Stimulated activated CD8-positive, alpha-beta memory T cell treated with anti-CD3 and anti-CD28 coated beads, Interleukin-4, amount 100 ng/mL, for 1 hour (primary cell): ENCODE data around the gene FOXC2.

Experiments
- DNase-seq, 2 donors: peaks; one replicate each; pipeline ENCODE4 v3.0.0-alpha.2; 2020; ENCODE audit warnings: low read depth in 2 of 2, low spot score in 1 of 2

Gene FOXC2

GRCh38 chr16:86533076-86533475 is 33.6 kb upstream of the FOXC2 start:
- no peak for DNase-seq

- no peak for DNase-seq
Observed at GRCh38 chr16:86533767-86534351, 32.8 kb upstream of the FOXC2 start.

DNA sequence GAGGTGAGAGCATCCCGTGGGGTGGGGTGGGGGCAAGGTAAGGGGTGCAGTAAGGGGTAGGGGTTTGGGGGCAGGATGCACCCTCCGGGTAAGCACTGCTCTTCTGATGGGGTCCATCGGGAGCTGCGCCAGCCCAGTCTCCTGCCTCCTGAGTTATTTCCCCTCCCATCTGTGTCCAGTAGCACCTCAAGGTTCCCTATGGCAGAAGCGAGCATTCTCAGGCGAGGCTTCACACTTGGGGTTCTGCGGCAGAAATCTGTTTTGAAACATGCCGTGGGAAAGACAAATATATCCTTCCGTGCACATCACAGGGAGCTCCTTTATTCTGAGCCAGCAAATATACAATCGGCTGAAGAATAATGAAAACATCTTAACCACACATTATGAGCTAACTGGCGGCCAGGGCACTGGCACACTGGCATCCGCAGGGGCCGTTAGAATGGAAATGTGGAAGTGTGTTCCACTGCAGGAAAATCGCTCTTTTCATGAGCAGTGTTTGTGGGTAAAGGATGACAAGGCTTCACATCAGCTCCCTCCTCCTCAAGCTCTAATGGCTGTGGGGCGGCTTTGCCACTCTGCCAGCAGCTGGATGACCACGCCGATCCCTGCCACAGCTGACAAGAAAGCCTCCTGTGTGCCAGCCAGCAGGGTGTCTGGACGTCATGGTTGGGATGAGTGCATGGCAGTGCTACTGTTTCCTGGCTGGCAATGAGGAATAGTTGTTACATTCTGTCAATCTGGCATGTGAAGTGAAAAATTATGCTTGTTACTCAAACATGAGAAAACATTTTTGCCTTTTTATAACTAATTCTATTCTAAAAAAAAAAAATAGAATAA is 31.6 kb upstream of the FOXC2 start:
- no peak for DNase-seq

DNA sequence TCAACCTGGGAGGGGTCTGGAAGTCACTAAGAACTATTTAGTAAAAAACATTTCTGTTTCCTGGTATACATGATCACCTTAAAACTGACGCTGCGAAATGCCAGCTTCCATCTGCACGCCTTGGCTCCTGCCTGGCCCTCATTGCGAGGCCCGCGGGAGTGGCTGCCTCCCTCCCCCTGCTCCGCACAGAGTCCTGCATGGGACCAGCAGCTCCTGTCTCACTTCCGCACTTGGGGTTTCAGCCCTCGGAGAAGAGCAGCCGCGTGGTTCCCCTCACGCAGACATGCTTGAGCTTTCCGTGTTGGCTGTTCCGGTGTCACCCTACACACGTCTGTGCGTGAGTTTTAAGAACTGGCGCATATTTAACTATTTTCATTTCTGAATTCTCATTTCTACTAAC is 30.0 kb upstream of the FOXC2 start:
- DNase-seq: no peak

DNA sequence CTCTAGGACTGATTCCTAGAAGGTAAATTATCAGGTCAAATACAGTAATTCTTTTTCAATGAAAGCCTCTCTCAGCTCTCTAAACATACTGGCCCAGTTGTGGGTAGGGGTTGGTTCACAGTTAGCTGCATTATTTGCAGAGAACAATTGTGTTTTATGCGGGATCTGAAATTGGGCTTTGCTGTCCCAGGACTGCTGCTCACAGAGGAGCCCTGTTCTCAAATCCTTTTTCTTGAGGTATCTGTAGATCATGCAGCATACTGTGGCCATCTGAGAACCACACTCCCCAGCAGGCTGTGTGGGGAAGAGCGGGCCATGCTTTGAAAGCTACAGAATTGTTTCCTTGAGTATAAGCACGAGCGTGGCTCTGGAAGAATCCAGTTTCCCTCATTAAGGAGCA is 29.1 kb upstream of the FOXC2 start:
- no peak for DNase-seq

- DNase-seq: no peak
Observed at GRCh38 chr16:86538196-86538780, 28.3 kb upstream of the FOXC2 start.

DNA sequence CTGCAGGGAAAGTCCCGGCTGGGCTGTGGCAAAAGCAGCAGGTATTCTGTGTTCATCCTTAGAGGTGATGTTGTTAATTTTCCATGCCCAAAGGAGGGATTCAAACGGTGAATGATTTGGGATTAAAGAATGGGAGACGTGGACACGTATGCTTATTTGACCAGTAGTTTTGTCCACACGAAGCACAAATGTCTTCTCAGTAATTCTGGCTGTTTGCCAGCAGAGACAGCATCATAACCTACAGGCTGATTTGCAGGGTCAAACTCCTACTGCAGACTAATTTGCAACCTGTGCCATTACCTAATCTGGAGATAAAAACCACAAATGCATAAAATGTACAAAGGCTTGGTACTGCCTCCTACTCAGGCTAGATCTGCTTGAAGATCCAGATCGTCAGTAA is 25.7 kb upstream of the FOXC2 start:
- no peak for DNase-seq

GRCh38 chr16:86541560-86541959 is 25.1 kb upstream of the FOXC2 start:
- no peak for DNase-seq

GRCh38 chr16:86542756-86543750 is 23.6 kb upstream of the FOXC2 start:
- DNase-seq: no peak

- DNase-seq: no peak
Observed at GRCh38 chr16:86545481-86545880, 21.1 kb upstream of the FOXC2 start.

GRCh38 chr16:86545954-86546637 is 20.5 kb upstream of the FOXC2 start:
- no peak for DNase-seq

DNA sequence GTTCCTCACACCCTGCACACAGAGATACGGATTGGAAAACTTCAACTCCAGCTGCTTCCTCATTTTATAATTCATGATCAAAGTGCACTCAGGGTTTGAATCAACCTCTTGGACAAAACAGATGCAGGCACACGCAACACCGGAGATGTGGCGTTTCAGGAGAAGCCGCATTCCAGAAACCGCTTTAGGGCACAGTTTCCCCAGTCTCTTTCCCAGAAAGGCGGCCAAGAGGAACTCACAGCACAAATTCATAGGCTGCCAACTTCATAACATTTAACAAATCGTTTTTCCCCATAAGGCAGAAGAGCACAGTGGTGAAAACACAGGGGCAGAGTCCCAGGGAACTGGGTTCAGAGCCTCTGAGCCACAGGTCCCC is 20.0 kb upstream of the FOXC2 start:
- DNase-seq: no peak

DNA sequence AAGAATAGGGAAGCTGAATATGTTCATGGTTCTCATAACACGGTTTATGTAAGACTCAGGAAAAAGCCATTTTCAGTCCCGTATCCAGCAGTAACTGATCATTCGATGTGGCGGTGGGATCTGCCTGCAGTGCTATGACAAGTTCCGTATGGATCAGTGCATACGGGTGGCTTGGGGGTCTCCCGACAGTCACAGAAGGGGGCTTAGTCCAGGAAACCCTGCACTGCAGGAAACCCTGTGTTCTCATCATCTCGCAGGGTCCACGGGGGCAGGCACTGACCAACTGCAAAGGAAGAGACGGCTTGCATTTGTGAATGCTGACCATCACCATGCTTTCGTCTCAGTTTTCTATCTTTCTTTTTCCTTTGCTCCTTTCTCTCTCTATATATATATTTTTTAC is 19.3 kb upstream of the FOXC2 start:
- DNase-seq: no peak

DNA sequence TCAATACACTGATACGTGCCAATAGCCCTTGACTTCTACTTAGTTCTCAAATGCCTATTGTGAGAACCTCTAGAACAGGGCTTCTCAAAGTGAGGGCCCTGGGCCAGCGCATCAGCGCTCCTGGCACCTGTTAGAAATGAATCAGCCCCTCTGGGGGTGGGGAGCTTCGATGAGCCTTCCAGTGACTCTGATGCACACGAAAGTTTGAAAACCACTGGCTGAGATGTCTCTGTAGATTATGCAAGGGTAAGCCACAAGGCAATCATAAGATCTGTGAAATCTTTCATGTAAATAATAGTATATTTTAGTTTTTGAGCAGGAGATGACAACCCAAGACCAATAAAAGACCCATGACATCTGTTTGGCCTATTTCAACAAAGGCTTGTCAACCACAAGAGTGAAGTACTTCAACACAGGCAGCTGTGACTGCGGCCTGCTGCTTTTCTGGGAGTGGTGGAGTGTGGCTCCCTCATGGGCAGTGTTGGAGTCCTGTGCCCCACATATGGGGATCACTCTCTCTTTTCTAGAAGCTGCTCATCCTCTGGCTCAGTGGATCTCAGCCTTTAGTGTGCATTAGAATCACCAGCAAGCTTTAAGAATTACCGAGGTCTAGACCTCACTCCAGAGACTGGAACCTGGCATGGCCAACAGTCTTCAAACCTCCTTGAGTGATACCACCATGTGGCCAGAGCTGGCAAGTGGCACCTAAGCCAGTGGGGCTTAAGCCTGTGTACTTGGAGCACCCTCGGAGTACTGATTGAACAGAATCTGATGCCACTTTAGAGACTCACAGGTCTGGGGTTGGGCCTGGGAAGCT is 17.3 kb upstream of the FOXC2 start:
- no peak for DNase-seq

DNA sequence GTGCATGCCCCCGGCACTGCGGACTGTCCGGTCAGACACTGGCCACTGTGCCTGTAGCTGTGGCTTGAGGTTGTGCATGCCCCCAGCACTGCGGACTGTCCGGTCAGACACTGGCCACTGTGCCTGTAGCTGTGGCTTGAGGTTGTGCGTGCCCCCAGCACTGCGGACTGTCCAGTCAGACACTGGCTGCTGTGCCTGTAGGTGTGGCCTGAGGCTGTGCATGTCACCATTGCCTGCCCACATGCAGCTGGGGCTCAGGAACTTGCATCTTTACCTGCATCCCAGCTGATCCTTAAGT is 16.8 kb upstream of the FOXC2 start:
- DNase-seq: no peak

DNA sequence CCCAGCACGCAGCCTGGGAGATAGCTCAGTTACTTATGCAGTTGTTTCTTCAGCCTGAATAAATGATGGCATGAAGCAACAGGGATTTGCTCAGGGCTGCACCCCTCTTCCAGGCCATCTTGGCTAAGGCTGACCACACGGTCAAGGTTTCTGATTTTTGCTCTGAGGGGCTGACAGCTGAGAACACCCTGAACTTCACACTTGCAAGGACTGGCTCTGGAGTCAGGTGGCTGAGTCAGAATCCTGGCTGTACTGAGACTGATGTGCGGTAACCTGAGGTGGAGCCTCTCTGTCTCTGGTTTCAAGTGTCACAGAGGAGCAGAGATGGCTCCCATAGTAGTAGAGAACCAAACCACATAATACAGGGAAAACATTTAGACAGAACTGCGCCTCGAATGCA is 16.3 kb upstream of the FOXC2 start:
- no peak for DNase-seq

DNA sequence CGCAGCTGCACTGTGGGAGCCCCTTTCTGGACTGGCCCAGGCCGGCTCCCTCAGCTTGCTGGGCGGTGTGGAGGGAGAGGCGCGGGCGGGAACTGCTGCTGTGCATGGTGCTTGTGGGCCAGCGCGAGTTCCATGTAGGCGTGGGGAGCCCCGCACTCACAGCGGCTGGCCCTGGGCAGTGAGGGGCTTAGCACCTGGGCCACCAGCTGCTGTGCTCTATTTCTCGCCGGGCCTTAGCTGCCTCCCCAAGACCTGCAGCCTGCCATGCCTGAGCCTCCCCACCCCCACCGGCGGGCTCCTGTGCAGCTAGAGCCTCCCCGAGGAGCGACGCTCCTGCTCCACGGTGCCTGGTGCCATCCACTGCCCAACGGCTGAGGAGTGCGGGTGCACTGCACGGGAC is 13.3 kb upstream of the FOXC2 start:
- DNase-seq: no peak

DNA sequence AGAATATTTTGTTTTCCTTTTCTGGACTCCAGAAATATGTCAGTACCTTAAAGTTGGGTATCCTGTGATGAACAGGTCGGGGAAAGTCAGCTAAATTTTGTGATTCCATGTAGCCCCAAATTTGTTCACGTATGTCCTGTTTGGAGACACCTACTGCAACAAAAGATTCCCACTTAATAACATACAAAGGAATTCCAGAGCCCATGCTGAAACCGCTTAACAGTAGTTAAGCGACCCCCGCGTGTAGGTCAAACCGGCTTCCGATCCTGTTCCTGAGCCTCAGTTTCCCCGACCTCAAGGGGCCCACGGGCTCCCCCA is 12.1 kb upstream of the FOXC2 start:
- no peak for DNase-seq

- DNase-seq: peak; percentile 94
Observed at GRCh38 chr16:86554917-86555703, 11.5 kb upstream of the FOXC2 start, which contains the start of gene MTHFSD. MTHFSD (minus strand) TSS chr16:86555235; CDS start chr16:86555184, 51 bp downstream.

DNA sequence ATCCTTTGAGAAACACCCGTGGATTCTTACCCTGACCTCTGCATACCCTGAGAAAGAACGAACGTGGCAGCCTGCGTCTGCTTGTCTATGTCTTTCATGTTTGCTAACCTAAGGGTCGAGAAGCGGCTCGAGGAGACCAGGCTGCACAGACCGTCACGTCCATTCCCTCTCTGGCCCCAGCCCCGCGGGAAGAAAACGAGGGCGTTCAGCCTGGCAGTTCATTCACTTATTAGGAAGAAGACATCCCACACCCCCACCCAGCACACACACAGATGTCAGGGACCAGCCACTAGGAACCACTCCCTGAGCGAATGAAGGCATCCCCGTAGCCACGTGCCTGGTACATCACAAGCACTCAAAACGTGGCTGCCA is 10.9 kb upstream of the FOXC2 start:
- no peak for DNase-seq
